Osteocyte (in vitro differentiated cells): ENCODE measurements around the gene TAS1R2. TPM values are rescaled to one million over a fixed set of nuclear protein-coding genes. Genes with fewer than 3 reads are reported as not detected.

Source experiments
- DNase-seq: peaks from one replicate; pipeline ENCODE4 v3.0.0; 2021; ENCODE audit warnings: mixed read lengths; ENCODE audit not compliant: unreplicated experiment; ENCODE audit errors: extremely low spot score
- H3K27ac Mint-ChIP-seq: one replicate; pipeline ENCODE4 v1.8.0; 2021; ENCODE audit warnings: mild to moderate bottlenecking, mixed read lengths; ENCODE audit not compliant: unreplicated experiment
- H3K27me3 Mint-ChIP-seq: one replicate; pipeline ENCODE4 v1.8.0; 2021; ENCODE audit warnings: mixed read lengths; ENCODE audit not compliant: unreplicated experiment
- H3K36me3 Mint-ChIP-seq: one replicate; pipeline ENCODE4 v1.8.0; 2021; ENCODE audit warnings: mixed read lengths; ENCODE audit not compliant: unreplicated experiment
- H3K4me1 Mint-ChIP-seq: one replicate; pipeline ENCODE4 v1.8.0; 2021; ENCODE audit warnings: mixed read lengths; ENCODE audit not compliant: unreplicated experiment
- H3K4me3 Mint-ChIP-seq: one replicate; pipeline ENCODE4 v1.8.0; 2021; ENCODE audit warnings: mild to moderate bottlenecking, moderate library complexity, mixed read lengths; ENCODE audit not compliant: unreplicated experiment
- H3K9me3 Mint-ChIP-seq: one replicate; pipeline ENCODE4 v1.8.0; 2021; ENCODE audit warnings: mixed read lengths; ENCODE audit not compliant: unreplicated experiment
- CTCF ChIP-seq: fragments of 200-600 bp; sonication (generic); IDR thresholded peaks from 2 replicates; pipeline ENCODE4 v1.5.0; 2021; ENCODE audit warnings: antibody characterized with exemption, mild to moderate bottlenecking, moderate library complexity
- total RNA-seq: library from RNA; stranded (reverse); gene quantifications from 2 replicates; pipeline ENCODE4 v1.2.1, GENCODE V29; 2021

The TAS1R2 gene
- total RNA-seq, 1 donor from 2014 or later = not detected

- Mint-ChIP-seq H3K36me3 (no peaks in the 10 kb centered on the region), H3K27me3 (no peaks in the 10 kb centered on the region), H3K27ac (no peak overlapping the region), H3K4me3 (no peak overlapping the region), H3K4me1 (no peaks in the 10 kb centered on the region), H3K9me3 (no peaks in the 10 kb centered on the region)
- DNase-seq = no peak
- no peak for TF ChIP-seq CTCF
Observed at GRCh38 chr1:18807334-18808063, 52.0 kb downstream of the TAS1R2 start.

- H3K4me3 Mint-ChIP-seq = no peak overlapping the region
- no peaks in the 10 kb centered on the region for H3K27me3 Mint-ChIP-seq
- DNase-seq = no peak
- no peaks in the 10 kb centered on the region for H3K36me3 Mint-ChIP-seq
- H3K9me3 Mint-ChIP-seq = no peaks in the 10 kb centered on the region
- no peaks in the 10 kb centered on the region for H3K4me1 Mint-ChIP-seq
- H3K27ac Mint-ChIP-seq = no peak overlapping the region
- no peak for TF ChIP-seq CTCF
Observed at GRCh38 chr1:18805925-18806849, 53.3 kb downstream of the TAS1R2 start.

GRCh38 chr1:18805150-18805879, 54.1 kb downstream of the TAS1R2 start:
- Mint-ChIP-seq H3K36me3 (no peaks in the 10 kb centered on the region), H3K9me3 (no peaks in the 10 kb centered on the region), H3K4me3 (no peak overlapping the region), H3K27ac (no peak overlapping the region), H3K27me3 (no peaks in the 10 kb centered on the region), H3K4me1 (no peaks in the 10 kb centered on the region)
- DNase-seq = no peak
- TF ChIP-seq CTCF = no peak

- no peaks in the 10 kb centered on the region for H3K9me3 Mint-ChIP-seq
- H3K27ac Mint-ChIP-seq = no peak overlapping the region
- no peak for DNase-seq
- H3K4me1 Mint-ChIP-seq = no peaks in the 10 kb centered on the region
- no peaks in the 10 kb centered on the region for H3K36me3 Mint-ChIP-seq
- H3K27me3 Mint-ChIP-seq = no peaks in the 10 kb centered on the region
- no peak overlapping the region for H3K4me3 Mint-ChIP-seq
- TF ChIP-seq CTCF = no peak
Observed at GRCh38 chr1:18803851-18804250, 55.6 kb downstream of the TAS1R2 start.
